NCI-H1417 treated with DMSO at 0.1 percent for 48 hours (cell line): ENCODE measurements around the gene ZBTB42.
A peak's percentile ranks its signal among the peaks of the same experiment; 100 is the strongest.
"Not testable (repeated sequence)": the region's sequence is repeated elsewhere in the genome, so short reads cannot be mapped to it uniquely, and the experiment has no call there.

Source experiments
- DNase-seq: peaks from one replicate; lab custom pipeline; 2025; lab: John Stamatoyannopoulos, UW

Gene ZBTB42

GRCh38 chr14:104810316-104810715 lies 9.4 kb downstream of the ZBTB42 start:
- DNase-seq = no peak

DNA sequence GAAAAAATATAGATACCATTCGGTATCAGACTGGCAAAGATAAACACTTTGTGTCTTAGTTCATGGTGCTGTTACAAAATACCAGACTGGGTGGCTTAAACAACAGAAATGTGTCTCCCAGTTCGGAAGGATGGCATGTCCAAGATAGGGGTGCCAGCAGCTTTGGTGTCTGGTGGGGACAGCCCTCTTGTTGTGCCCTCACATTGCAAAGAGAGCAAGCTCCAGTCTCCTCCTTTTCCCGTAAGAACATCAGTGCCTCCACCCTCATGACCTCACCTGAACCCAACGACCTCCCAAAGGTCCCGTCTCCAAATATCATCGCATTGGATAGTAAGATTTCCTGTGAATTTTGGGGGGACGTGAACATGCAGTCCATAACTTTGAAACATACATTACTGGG lies 12.4 kb downstream of the ZBTB42 start:
- no peak for DNase-seq

DNA sequence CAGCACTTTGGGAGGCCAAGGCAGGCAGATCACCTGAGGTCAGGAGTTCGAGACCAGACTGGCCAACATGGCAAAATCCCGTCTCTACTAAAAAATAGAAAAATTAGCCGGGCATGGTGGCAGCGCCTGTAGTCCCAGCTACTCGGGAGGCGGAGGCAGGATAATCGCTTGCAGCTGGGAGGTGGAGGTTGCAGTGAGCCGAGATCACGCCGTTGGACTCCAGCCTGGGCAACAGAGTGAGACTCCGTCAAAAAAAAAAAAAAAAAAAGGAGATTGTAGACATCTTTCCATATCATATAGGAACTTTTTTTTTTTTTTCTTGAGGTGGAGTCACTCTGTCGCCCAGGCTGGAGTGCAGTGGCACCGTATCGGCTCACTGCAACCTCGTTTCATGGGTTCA lies 13.8 kb downstream of the ZBTB42 start:
- not testable (repeated sequence) for DNase-seq

- no peak for DNase-seq
These were observed 15.6 kb downstream of the ZBTB42 start for GRCh38 chr14:104816616-104816884.

DNA sequence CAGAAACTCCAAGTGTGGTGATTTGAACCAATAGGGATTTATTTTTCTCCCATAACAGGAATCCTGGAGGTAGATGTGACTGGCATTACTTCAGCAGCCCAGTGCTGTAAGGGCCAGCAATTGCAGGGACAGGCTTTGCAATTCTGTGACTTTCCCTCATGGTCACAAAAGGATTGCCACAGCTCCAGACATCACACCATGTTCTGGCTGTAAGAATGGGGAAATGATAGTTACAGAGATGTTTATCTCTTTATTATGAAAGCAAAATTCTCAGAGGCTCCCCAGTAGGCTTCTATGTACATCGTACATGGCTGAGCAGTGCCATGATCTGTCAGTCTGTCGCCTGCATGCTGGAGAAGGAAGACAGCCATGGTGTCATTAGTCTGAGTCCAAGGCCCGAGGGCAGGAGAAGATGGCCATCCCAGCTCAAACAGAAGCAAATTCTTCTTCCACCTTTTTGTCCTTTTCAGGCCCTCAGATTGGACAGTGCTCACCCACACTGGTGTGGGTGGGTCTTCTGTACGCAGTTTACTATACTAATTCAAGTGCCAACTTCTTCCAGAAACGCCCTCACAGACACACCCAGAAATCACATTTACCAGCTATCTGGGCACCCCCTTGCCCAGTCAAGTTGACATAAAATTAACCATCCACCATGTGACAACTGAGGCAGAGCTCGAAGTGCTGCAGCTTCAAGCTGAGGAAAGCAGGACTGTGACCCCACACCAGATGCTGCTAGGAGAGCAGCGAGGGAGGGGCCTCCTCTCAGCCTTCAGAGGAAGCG lies 17.2 kb downstream of the ZBTB42 start:
- DNase-seq = no peak

DNA sequence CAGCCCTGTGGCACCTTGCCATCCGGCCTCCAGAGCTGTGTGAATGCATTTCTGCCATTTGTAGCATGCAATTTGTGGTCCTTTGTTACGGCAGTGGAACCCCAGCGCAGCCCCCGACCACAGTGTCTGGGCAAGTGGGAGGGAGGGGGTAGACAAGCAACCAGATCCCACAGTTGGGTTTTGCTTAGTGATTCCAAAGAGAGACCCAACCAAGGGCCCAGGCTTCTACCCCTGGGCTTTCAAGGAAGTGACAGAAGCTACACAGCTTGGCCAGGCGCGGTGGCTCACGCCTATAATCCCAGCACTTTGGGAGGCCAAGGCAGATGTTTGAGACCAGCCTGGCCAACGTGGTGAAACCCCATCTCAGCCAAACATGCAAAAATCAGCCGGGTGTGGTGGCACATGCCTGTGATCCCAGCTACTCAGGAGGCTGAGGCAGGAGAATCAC lies 17.8 kb downstream of the ZBTB42 start:
- DNase-seq = no peak

- no peak for DNase-seq
These were observed 18.5 kb downstream of the ZBTB42 start for GRCh38 chr14:104819361-104819781.

- DNase-seq = no peak
These were observed 19.8 kb downstream of the ZBTB42 start for GRCh38 chr14:104820669-104821228.

- DNase-seq = no peak
These were observed 20.5 kb downstream of the ZBTB42 start for GRCh38 chr14:104821229-104821945.

DNA sequence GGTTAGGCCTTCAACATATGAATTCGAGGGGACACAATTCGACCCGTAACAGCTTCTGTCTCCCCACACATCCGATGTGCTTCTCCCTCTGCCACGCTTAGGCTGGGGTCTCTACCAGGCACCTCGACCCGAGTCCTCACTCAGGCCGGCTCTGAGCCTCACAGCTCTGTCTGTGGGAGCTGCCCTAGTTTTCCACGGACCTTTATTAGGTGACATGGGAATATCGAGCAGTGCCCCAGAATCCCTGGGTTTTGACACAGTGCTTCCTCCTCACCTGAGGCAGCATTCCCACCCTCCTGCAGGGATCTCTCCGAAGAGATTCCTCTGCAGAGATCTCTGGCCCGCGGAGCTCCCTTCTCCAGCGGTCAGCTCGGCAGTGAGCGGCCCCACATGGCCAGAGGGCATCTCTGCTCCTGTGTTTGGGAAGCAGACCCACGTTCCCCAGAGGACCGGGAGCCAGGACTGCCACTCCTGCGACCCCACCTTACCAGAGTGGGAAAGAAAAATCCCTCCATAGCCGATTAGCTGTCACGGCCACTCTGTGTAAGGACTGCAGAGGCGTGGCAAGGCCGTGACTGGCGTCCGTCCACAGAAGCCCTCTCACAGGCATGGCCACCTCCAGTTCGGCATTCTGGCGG lies 21.2 kb downstream of the ZBTB42 start:
- DNase-seq = no peak

GRCh38 chr14:104822821-104823615 lies 22.1 kb downstream of the ZBTB42 start:
- no peak for DNase-seq

DNA sequence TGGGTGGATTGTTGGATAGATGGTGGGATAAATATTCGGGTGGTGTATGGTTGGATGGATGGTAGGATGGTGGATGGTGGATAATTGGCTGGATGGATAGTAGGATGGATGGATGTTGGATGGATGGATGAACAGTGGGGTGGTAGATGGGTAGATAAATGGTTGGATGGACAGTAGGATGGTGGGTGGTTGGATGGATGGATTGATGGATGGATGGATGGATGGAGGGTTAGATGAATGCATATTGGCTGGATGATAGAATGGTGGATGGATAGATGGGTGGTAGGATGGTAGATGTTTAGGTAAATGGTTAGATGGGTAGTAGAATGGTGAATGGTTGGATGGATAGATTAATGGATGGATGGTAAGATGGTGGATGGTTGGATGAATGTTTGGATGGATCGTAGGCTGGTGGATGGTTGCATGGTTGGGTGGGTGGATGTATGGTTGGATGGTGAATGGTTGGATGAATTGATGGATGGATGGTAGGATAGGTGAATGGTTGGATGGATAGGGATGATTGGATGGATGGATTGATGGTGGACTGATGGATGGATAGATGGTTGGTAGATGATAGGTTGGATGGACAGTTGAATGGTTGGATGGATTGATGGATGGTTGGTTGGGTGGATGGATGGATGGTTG lies 23.6 kb downstream of the ZBTB42 start:
- DNase-seq = no peak

- peak; percentile 45 for DNase-seq
These were observed 25.4 kb downstream of the ZBTB42 start for GRCh38 chr14:104826189-104826860.

- DNase-seq = no peak
These were observed 25.9 kb downstream of the ZBTB42 start for GRCh38 chr14:104826861-104827176.

- no peak for DNase-seq
These were observed 26.5 kb downstream of the ZBTB42 start for GRCh38 chr14:104827177-104828055.

- no peak for DNase-seq
These were observed 29.9 kb downstream of the ZBTB42 start for GRCh38 chr14:104830781-104831180.

- not testable (repeated sequence) for DNase-seq
These were observed 35.5 kb downstream of the ZBTB42 start for GRCh38 chr14:104836171-104836935.

- DNase-seq = no peak
These were observed 40.8 kb downstream of the ZBTB42 start for GRCh38 chr14:104841730-104842129.

- DNase-seq = no peak
These were observed 42.1 kb downstream of the ZBTB42 start for GRCh38 chr14:104843006-104843405.
